ENCODE data around the gene PCDHA8. TPM values are rescaled to one million over a fixed set of nuclear protein-coding genes. Genes with fewer than 3 reads are reported as not detected.
"Not testable (repeated sequence)": the region's sequence is repeated elsewhere in the genome, so short reads cannot be mapped to it uniquely, and the experiment has no call there.

Gene PCDHA8
- total RNA-seq, 2 donors from 2014 or later: not detected

GRCh38 chr5:140821375-140822280, 19.4 kb upstream of the PCDHA8 start, which contains the start of gene PCDHA5:
TSS of gene PCDHA5 (plus strand) at chr5:140821613.
- ATAC-seq (no peak), DNase-seq (ENCODE audit: low spot score) (no peak)
- H3K36me3 Mint-ChIP-seq: no peaks in the 10 kb centered on the region
- H3K4me3 Mint-ChIP-seq: no peak within 1 kb of the TSS
- no peaks in the 10 kb centered on the region for H3K9me3 Mint-ChIP-seq
- no peaks in the 10 kb centered on the region for H3K4me1 Mint-ChIP-seq (ENCODE audit: low read depth in 2 of 2)
- H3K27ac Mint-ChIP-seq: no peak within 1 kb of the TSS
- H3K27me3 Mint-ChIP-seq: peaks cover 0 to 5% of the 10 kb centered on the region in 2 donors

DNA sequence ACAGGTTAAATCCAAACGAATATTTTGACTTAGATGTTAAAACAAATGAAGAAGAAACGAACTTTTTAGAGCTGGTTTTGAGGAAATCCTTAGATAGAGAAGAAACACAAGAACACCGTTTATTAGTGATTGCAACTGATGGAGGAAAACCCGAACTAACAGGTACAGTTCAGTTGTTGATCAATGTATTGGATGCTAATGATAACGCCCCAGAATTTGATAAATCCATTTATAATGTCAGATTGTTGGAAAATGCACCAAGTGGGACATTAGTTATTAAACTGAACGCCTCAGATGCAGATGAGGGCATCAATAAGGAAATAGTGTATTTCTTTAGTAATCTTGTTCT, 18.7 kb upstream of the PCDHA8 start:
- Mint-ChIP-seq H3K4me3 (no peak overlapping the region), H3K27me3 (peaks cover 3 to 12% of the 10 kb centered on the region in 2 donors), H3K27ac (no peak overlapping the region), H3K4me1 (ENCODE audit: low read depth in 2 of 2) (no peaks in the 10 kb centered on the region), H3K36me3 (no peaks in the 10 kb centered on the region), H3K9me3 (peaks cover 3% of the 10 kb centered on the region)
- DNase-seq (ENCODE audit: low spot score) (no peak), ATAC-seq (no peak)

DNA sequence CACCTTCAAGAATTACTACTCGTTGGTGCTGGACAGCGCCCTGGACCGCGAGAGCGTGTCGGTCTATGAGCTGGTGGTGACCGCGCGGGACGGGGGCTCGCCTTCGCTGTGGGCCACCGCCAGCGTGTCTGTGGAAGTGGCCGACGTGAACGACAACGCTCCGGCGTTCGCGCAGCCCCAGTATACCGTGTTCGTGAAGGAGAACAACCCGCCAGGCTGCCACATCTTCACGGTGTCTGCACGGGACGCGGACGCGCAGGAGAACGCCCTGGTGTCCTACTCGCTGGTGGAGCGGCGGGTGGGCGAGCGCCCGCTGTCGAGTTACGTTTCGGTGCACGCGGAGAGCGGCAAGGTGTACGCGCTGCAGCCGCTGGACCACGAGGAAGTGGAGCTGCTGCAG, 18.0 kb upstream of the PCDHA8 start:
- H3K36me3 Mint-ChIP-seq; H3K4me1 Mint-ChIP-seq (ENCODE audit: low read depth in 2 of 2); H3K9me3 Mint-ChIP-seq; H3K4me3 Mint-ChIP-seq; DNase-seq (ENCODE audit: low spot score); H3K27ac Mint-ChIP-seq; ATAC-seq: not testable (repeated sequence)
- peaks cover 3 to 13% of the 10 kb centered on the region in 2 donors for H3K27me3 Mint-ChIP-seq

- Mint-ChIP-seq H3K27ac (no peak overlapping the region), H3K36me3 (peaks cover 3% of the 10 kb centered on the region), H3K4me3 (no peak overlapping the region), H3K9me3 (peaks cover 3% of the 10 kb centered on the region), H3K4me1 (ENCODE audit: low read depth in 2 of 2) (no peaks in the 10 kb centered on the region), H3K27me3 (peaks cover 3 to 13% of the 10 kb centered on the region in 2 donors)
- ATAC-seq (no peak), DNase-seq (ENCODE audit: low spot score) (no peak)
Observed at GRCh38 chr5:140823475-140823874, 17.5 kb upstream of the PCDHA8 start.

GRCh38 chr5:140827704-140828361, 13.2 kb upstream of the PCDHA8 start, which contains the start of gene PCDHA6:
TSS of gene PCDHA6 (plus strand) at chr5:140827960. CDS start at chr5:140828092, 132 bp downstream.
- Mint-ChIP-seq H3K27me3 (peaks cover 7 to 13% of the 10 kb centered on the region in 2 donors), H3K36me3 (peaks cover 7% of the 10 kb centered on the region), H3K4me3 (no peak within 1 kb of the TSS), H3K27ac (no peak within 1 kb of the TSS), H3K4me1 (ENCODE audit: low read depth in 2 of 2) (no peaks in the 10 kb centered on the region), H3K9me3 (peaks cover 6% of the 10 kb centered on the region)
- DNase-seq (ENCODE audit: low spot score) (no peak), ATAC-seq (no peak)

DNA sequence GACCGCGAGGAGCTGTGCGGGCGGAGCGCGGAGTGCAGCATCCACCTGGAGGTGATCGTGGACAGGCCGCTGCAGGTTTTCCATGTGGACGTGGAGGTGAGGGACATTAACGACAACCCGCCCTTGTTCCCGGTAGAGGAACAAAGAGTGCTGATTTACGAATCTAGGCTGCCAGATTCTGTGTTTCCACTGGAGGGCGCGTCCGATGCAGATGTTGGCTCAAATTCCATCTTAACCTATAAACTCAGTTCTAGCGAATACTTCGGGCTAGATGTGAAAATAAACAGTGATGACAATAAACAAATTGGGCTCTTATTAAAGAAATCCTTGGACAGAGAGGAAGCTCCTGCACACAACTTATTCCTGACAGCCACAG, 12.6 kb upstream of the PCDHA8 start:
- H3K4me1 Mint-ChIP-seq (ENCODE audit: low read depth in 2 of 2): no peaks in the 10 kb centered on the region
- no peak for ATAC-seq
- peaks cover 6% of the 10 kb centered on the region for H3K9me3 Mint-ChIP-seq
- H3K27ac Mint-ChIP-seq: no peak overlapping the region
- H3K27me3 Mint-ChIP-seq: peaks cover 9 to 13% of the 10 kb centered on the region in 2 donors
- H3K36me3 Mint-ChIP-seq: peaks cover 7% of the 10 kb centered on the region
- H3K4me3 Mint-ChIP-seq: no peak overlapping the region
- DNase-seq (ENCODE audit: low spot score): no peak

DNA sequence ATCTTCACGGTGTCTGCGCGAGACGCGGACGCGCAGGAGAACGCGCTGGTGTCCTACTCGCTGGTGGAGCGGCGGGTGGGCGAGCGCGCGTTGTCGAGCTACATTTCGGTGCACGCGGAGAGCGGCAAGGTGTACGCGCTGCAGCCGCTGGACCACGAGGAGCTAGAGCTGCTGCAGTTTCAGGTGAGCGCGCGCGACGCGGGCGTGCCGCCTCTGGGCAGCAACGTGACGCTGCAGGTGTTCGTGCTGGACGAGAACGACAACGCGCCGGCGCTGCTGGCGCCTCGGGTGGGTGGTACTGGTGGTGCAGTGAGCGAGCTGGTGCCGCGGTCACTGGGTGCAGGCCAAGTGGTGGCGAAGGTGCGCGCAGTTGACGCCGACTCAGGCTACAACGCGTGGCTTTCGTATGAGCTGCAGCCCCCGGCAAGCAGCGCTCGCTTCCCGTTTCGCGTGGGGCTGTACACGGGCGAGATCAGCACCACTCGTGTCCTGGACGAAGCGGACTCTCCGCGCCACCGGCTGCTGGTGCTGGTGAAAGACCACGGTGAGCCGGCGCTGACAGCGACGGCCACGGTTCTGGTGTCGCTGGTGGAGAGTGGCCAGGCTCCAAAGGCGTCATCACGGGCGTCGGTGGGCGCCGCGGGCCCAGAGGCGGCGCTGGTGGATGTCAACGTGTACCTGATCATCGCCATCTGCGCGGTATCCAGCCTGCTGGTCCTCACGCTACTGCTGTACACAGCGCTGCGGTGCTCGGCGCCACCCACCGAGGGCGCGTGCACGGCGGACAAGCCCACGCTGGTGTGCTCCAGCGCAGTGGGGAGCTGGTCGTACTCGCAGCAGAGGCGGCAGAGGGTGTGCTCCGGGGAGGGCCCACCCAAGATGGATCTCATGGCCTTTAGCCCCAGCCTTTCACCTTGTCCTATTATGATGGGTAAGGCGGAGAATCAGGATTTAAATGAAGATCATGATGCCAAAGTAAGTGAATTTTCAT, 11.2 kb upstream of the PCDHA8 start:
- H3K36me3 Mint-ChIP-seq: peaks cover 13% of the 10 kb centered on the region
- DNase-seq (ENCODE audit: low spot score); H3K27ac Mint-ChIP-seq; H3K4me3 Mint-ChIP-seq; H3K9me3 Mint-ChIP-seq; ATAC-seq; H3K4me1 Mint-ChIP-seq (ENCODE audit: low read depth in 2 of 2): not testable (repeated sequence)
- H3K27me3 Mint-ChIP-seq: peaks cover 12 to 13% of the 10 kb centered on the region in 2 donors

DNA sequence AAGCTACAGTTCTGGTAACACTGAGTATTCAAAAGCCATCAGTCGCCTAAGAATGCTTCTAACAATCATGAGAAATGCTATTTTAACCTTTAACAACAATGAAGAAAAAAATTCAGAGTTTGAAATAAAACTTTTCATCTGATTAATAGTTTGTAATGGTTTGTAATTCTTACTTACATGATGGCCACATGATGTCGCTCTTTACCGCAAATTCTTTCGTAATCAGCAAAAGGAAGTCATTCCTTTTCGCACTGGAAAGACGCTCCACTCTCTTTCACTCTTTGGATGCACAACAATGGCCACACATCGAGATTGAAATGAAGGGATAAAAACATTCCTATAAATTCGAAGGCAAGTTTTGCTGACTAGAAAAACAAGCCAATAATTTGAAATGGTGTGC, 7.0 kb upstream of the PCDHA8 start, which contains the start of gene PCDHA7:
PCDHA7 (plus strand) TSS at position 277 of the 400 bp plus-strand sequence; CDS start at position 392, 115 bp downstream.
- Mint-ChIP-seq H3K36me3 (peaks cover 6% of the 10 kb centered on the region), H3K27ac (no peak within 1 kb of the TSS), H3K4me3 (no peak within 1 kb of the TSS), H3K27me3 (peaks cover 6 to 9% of the 10 kb centered on the region in 2 donors), H3K4me1 (ENCODE audit: low read depth in 2 of 2) (no peaks in the 10 kb centered on the region), H3K9me3 (peaks cover 3% of the 10 kb centered on the region)
- DNase-seq (ENCODE audit: low spot score): no peak
- no peak for ATAC-seq

DNA sequence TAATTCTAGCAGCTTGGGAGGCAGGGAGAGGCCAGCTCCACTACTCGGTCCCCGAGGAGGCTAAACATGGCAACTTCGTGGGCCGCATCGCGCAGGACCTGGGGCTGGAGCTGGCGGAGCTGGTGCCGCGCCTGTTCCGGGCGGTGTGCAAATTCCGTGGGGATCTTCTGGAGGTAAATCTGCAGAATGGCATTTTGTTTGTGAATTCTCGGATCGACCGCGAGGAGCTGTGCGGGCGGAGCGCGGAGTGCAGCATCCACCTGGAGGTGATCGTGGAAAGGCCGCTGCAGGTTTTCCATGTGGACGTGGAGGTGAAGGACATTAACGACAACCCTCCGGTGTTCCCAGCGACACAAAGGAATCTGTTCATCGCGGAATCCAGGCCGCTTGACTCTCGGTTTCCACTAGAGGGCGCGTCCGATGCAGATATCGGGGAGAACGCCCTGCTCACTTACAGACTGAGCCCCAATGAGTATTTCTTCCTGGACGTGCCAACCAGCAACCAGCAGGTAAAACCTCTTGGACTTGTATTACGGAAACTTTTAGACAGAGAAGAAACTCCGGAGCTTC, 6.5 kb upstream of the PCDHA8 start:
- H3K4me1 Mint-ChIP-seq (ENCODE audit: low read depth in 2 of 2); ATAC-seq; H3K36me3 Mint-ChIP-seq; H3K27ac Mint-ChIP-seq; H3K9me3 Mint-ChIP-seq; H3K27me3 Mint-ChIP-seq; H3K4me3 Mint-ChIP-seq; DNase-seq (ENCODE audit: low spot score): not testable (repeated sequence)

GRCh38 chr5:140835622-140836510, 5.1 kb upstream of the PCDHA8 start:
- no peak overlapping the region for H3K27ac Mint-ChIP-seq
- DNase-seq (ENCODE audit: low spot score) (no peak), ATAC-seq (no peak)
- peaks cover 15% of the 10 kb centered on the region for H3K36me3 Mint-ChIP-seq
- no peak overlapping the region for H3K4me3 Mint-ChIP-seq
- H3K4me1 Mint-ChIP-seq (ENCODE audit: low read depth in 2 of 2): no peaks in the 10 kb centered on the region
- H3K27me3 Mint-ChIP-seq: peaks cover 9 to 17% of the 10 kb centered on the region in 2 donors
- peaks cover 11% of the 10 kb centered on the region for H3K9me3 Mint-ChIP-seq

DNA sequence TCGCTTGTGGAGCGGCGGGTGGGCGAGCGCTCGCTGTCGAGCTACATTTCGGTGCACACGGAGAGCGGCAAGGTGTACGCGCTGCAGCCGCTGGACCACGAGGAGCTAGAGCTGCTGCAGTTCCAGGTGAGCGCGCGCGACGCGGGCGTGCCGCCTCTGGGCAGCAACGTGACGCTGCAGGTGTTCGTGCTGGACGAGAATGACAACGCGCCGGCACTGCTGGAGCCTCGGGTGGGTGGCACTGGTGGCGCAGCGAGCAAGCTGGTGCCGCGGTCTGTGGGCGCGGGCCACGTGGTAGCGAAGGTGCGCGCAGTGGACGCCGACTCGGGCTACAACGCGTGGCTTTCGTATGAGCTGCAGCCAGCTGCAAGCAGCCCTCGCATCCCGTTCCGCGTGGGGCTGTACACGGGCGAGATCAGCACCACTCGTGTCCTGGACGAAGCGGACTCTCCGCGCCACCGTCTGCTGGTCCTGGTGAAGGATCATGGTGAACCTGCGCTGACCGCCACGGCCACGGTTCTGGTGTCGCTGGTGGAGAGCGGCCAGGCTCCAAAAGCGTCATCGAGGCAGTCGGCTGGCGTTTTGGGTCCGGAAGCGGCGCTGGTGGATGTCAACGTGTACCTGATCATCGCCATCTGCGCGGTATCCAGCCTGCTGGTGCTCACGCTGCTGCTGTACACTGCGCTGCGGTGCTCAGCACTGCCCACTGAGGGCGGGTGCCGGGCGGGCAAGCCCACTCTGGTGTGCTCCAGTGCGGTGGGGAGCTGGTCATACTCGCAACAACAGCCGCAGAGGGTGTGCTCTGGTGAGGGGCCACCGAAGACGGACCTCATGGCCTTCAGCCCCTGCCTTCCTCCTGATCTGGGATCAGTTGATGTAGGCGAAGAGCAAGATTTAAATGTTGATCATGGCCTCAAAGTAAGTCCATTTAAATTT, 2.1 kb downstream of the PCDHA8 start:
- peaks cover 17% of the 10 kb centered on the region for H3K36me3 Mint-ChIP-seq

More for the DNA sequence above, 2.1 kb downstream of the PCDHA8 start:
- Mint-ChIP-seq H3K9me3 (peaks cover 14% of the 10 kb centered on the region), H3K4me3 (no peak overlapping the region), H3K27ac (no peak overlapping the region), H3K27me3 (peaks cover 0 to 23% of the 10 kb centered on the region in 2 donors), H3K4me1 (ENCODE audit: low read depth in 2 of 2) (no peaks in the 10 kb centered on the region)
- DNase-seq (ENCODE audit: low spot score) (no peak), ATAC-seq (no peak)

Data from natural killer cell treated with Interleukin-12 subunit alpha and Interleukin-12 subunit beta and Interleukin-15 and Interleukin-18, amount 100 ng/mL, for 72 hours (primary cell).